Activated CD4-positive, CD25-positive, alpha-beta regulatory T cell treated with anti-CD3 and anti-CD28 coated beads, Interleukin-2, amount 50 U/mL, for 72 hours (primary cell): Measurements from ENCODE around the gene TTLL3.

Source experiments
- DNase-seq: peaks from one replicate; pipeline ENCODE4 v3.0.0; 2021

Gene TTLL3

DNA sequence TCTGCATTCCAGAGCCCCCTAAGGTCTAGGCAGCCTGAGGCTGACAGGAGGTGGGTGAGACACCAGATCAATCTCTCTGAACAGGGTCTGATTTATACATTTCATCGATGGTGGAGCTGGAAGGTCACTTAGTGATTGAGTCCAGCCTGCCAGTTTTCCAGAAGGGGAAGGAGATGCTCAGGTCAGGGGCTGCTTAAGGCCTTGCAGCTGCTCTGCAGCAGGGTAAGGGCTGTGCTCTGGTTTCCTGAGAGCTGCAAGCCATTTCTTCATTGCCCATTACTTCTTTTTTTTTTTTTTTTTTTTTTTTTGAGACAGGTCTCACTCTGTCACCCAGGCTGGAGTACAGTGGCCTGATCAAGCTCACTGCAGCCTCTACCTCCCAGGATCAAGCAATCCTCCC, 28.5 kb upstream of the TTLL3 start:
- no peak for DNase-seq

- DNase-seq = no peak
These were observed 28.0 kb upstream of the TTLL3 start for GRCh38 chr3:9781978-9782603.

- no peak for DNase-seq
These were observed 27.3 kb upstream of the TTLL3 start for GRCh38 chr3:9782770-9783169.

- no peak for DNase-seq
These were observed 26.1 kb upstream of the TTLL3 start for GRCh38 chr3:9783954-9784353.

DNA sequence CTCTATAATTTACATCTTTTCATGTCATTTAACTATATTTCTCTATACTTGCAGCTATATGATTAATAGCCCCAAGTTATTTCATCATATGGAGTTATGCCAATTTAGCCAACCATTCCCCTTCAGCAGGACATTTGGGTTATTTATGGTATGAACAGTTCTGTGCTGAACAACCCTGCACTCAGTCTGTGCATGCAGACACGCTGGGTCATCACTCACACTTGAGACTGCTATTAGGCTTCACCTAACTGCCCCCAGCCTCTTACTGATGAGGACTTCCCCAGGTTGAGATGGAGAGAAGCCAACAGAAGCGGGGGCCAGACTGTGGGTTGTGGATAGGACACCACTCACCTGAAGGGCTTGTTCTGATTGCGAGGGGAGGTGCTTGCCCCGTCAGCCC, 25.1 kb upstream of the TTLL3 start:
- DNase-seq = no peak

GRCh38 chr3:9785602-9786001, 24.5 kb upstream of the TTLL3 start:
- DNase-seq = no peak

- DNase-seq = no peak
These were observed 23.8 kb upstream of the TTLL3 start for GRCh38 chr3:9786209-9786739.

DNA sequence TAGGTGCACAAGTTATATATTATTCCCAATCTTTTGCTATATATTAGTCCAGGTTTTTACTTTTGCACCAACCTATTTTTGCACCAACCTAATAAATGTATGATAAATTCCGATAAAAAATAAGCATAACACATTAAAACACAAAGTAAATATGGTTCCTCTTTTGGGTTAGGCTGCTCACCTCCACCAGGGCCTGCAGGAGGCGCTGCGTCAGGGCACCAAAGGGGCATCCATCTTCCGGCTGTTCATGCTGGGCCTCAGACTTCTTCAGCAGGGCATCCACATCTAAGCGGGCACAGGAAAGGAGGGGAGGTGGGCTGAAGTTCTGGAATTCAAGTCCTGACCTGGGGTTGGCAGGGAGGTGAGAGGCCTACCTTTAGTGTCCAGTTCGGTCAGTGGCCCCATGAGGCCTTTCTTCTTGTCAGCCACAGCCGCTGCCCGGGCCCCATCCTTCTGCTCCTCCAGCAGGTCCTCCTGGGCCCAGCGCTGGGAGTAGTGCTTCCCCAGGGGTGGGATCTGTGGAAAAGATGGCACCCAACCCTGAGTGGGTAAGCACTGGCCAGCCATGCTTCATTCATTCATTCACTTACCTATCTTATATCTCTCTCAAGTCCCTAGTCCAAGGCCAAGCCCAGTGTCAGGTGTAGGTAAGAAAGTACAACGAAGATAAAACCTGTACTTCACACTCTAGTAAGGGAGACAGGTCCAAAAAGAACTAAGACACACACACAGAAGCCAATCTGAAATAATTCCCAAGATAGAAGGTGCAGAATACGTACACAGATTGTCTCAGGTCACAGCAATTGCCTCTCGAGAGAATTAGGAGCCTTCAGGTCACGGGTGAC, 23.0 kb upstream of the TTLL3 start:
- no peak for DNase-seq

GRCh38 chr3:9787714-9788113, 22.3 kb upstream of the TTLL3 start:
- no peak for DNase-seq

DNA sequence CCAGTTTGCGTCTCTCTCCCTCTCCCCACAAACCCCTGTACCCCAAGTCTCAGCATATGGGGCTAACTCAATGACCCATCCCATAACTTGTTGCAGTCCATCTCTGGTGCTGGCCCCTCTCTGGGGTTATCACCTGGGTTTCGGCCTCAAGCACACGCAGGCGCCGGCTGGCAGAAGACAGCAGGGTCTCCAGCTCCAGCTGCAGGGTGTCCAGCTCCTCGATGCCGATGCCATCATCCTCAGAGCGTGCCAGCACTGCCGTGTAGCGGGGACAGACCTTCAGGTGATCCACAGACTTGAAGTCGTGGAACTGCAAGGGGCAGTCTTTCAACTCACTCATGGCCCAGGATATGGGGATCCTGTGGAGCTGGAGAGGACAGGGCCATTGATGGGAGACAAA, 18.9 kb upstream of the TTLL3 start:
- DNase-seq = no peak

DNA sequence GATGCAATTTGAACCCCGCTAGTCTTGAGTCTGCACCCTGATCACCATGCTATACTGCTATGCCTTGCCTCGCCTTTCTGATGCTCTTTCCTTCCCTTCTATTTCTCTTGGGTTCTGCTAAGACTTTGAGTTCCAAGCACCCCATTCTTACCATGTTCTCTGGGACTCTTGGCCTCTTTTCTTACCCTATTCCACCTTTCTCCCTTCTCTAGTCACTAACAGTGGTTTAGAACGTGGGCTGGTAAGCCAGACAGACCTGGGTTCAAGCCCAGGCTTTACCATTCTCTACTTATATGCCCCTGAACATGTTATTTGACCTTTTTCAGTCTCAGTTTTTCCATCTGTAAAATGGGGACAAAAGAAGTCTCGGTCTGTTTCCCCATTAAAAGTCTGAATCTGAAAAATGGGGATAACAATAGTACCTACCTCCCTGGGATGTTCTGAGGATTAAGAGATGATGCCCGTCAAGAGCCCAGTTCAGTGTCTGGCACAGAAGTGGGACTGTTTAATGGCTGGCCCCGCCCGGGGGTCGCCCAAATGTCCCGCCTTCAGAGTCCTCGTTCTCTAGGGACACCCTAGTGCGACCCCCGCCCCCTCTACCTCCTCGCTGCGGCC, 18.2 kb upstream of the TTLL3 start:
- DNase-seq = no peak

DNA sequence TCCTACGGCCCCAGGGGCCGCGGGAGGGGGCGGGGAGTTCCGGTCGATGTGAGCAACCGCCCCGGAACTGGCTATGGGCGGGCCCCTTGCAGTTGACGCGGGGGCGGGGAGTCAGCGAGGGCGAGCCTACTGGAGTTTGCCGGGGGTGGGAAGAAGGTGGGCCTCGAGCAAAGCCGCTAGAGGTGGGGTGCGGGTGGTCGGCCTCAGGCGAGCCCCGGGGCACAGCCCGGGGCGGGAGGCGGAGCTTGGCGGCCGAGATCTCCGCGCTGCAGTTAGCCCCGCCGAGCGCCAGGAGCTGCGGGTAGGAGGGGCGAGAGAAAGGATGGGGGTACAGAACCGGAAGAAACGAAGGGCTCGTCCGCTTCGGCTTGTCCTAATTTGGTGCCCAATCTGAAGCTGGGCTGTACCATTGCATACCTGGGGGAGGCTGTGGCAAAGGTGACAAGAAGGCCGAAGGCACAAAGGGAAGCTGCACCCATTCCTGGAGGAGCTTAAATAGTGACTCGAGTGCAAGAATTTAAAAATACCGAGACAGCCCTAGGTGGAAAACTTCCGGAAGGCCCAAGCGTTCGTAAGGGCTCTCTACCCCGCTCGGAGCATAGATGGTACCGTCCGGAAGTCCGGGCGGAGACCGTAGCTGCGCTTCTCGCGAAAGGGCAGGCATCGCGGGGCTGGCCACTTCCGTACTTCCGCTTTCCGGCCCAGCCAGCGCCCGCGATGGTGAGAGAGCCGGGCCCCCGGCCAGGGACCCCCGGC, 17.5 kb upstream of the TTLL3 start, which contains the start of the genes ARPC4 and TADA3:
Gene ARPC4 (plus strand): TSS at position 678 of the 756 bp plus-strand sequence. CDS start 40 bp downstream, at position 718.
Gene TADA3 (minus strand): TSS at position 69 of the 756 bp plus-strand sequence. CDS start 1,007 bp downstream, outside the sequence.
- DNase-seq = peak; percentile 92

DNA sequence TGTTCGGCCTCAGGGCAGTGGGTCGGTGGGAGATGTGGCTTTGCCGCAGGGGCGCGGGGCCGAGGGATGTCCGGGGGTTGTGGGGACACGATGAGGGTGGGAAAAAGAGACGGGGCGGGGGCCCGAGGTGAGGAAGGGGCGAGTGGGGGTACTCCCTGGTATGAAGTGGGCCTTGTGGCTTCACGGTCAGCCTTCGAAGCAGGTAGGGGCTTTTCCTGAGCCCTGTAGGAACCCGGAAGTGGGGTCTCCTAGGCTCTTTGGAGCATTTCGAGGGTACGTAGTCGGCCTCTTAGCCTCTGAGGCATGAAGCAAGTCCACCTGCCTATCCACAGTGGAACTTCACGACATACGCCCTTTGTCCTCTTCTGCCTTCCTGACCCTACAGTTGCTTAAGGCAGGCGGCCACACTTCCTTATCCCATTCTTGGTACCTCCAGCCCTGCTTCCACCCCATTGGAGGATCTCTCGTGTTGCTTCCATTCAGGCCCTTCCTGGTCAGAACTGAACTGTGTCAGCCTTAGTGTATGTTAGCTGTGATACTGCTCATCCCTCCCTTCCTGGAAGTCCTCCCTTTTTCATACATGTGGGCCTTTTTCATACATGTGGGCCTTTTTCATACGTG, 16.8 kb upstream of the TTLL3 start:
- DNase-seq = no peak

GRCh38 chr3:9794400-9794799, 15.7 kb upstream of the TTLL3 start:
- DNase-seq = no peak

GRCh38 chr3:9795207-9795606, 14.9 kb upstream of the TTLL3 start:
- no peak for DNase-seq

DNA sequence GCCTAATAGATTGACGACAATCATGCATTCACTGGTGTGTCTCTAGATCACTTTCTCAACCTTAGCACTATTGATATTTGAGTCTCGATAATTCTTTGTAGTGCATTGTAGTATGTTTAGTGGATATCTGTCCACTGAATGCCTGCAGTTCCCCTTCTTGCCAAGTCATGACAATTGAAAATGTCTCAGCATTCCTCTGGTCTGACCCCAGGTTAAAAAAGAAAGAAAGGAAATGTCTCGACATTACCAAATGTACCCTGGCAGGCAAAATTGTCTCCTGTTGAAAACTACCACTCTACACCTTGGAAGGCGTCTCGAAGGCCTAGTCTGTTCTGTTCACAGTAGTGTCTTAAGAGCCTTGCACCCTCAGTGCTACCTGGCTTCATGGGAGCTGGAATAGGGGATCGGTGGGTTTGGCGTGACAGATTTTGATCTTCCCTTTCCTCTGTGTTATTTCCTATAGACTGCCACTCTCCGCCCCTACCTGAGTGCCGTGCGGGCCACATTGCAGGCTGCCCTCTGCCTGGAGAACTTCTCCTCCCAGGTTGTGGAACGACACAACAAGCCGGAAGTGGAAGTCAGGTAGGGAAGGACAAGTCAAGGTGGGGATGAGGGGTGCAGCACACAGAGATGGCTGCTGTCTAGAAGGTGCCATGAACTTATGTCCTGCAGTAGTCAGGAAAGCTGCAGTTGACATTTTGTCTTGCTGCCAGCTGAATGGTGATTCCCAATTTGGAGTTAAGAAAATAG, 12.7 kb upstream of the TTLL3 start:
- no peak for DNase-seq

DNA sequence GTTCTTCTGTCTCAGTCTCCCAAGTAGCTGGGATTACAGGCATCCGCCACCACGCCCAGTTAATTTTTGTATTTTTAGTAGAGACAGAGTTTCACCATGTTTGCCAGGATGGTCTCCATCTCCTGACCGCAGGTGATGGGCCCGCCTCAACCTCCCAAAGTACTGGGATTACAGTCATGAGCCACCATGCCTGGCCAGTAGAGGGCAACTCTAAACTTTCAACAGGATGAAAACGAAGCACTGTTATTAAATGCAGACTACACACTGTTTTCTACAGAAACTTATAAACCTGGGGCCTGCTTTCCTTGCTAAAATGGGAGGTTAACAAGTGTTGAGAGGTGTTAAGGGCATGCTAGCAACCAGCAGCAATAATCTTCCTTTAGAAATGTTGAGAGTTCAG, 9.5 kb upstream of the TTLL3 start:
- DNase-seq = no peak

DNA sequence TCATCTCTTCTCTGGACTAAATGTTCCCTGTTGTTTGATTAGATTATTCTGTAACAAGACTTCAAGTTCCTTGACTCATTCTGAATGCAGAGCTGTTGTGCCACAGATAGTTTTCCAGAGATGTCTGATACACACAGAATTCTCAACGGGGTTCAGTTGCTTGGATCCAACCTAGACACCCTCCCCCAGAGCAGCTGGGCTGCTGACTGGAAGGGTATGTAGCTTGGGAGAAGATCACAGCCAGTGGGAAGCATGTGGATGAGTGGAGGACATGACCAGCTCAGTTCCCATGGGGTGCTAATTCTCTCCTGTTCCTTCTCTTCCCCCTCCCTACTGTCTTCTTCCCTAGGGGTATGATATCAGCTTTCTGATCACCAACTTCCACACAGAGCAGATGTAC, 6.6 kb upstream of the TTLL3 start:
- DNase-seq = no peak

DNA sequence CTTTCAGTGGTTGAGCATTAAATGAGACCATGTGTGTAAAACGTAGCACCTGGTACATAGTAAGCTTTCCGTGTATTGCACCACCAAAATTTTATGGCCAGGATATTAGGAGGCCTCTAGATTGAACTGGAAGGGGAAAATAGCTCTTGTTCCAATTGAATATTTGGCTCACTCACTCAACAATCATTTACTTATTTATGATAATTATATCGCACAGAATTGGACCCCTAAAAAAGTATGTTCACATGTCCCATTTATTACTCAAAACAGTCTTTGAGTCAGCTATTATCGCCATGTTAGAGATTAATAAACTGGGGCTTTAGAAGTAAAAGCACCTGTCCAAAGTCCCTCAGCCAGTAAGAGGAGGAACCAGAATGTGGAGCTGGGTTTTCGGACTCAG, 5.1 kb upstream of the TTLL3 start:
- no peak for DNase-seq

GRCh38 chr3:9806137-9806536, 3.9 kb upstream of the TTLL3 start:
- DNase-seq = no peak

DNA sequence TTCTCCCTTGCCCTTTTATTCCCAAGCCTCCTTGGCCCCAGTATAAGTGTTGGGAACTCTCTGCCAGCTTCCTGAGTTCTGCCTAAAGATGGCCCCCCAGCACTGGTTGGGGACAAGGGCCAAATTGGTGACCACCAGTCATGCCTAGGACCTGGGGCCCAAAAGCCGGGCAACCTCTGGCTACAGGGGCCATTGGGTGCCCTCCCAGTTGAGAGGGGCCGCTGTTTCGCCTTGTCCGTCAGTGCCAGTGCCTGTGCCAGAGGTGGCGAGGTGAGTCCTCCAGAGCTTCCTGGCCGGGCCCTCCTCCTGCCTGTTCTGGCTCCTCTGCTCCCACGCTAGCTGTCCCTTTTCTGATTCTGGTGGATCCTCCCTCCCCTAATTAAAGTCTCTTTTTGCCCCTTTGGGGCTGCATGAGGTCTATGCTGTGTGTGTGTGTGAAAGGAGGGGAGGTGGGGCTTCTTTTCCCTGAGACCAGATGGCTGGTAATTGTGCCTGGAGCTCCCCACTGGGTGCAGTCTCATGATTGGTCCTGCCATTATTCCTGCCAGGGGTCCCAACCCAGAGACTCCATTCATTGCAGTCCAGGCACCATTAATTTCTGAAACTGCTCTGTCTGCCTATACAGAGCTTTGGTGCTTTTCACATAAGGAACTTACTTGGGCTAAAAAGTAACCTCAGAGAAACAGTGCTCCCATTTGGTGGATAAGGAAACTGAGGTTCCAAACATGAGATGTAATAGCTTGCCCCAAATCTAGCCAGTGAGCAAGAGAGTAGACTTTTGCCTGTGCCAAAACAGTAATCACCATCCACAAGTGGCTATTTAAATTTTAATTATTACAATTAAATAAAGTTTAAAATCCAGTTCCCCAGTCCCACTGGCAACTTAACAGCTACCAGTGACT, 3.1 kb upstream of the TTLL3 start:
- no peak for DNase-seq
